ENCODE data around the gene C21orf58. TPM values are rescaled to one million over a fixed set of nuclear protein-coding genes. Genes with fewer than 3 reads are reported as not detected.

The C21orf58 gene
- total RNA-seq, 2 donors from 2014 or later = 19.6 to 37.4 TPM

DNA sequence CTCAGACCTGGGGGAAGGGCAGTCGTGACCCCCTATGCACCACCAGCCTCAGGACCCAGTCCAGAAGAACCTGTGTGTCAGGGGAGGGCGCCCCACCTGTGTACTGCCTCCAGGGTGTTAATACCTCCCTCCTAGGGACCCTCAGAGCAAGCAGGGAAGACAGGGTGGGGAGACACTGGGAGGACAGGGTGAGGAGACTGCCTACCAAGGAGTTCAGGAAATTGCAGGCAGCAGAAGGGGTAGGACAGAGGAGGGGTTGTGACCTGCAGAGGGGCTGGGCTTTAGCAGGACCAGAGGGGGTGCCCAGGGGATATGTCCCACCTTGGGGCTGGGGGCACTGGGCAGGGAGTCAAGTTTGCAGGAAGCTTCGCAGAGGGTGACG, 5.2 kb downstream of the C21orf58 start:
- no peaks in the 10 kb centered on the region for H3K9me3 Mint-ChIP-seq
- H3K4me1 Mint-ChIP-seq = peaks cover 27% of the 10 kb centered on the region
- H3K36me3 Mint-ChIP-seq (ENCODE audit: low read depth) = peaks cover 11% of the 10 kb centered on the region
- H3K27me3 ChIP-seq (ENCODE audit: control insufficient read depth, insufficient read depth, low read length, poor library complexity, severe bottlenecking) = no peaks in the 10 kb centered on the region
- no peak overlapping the region for H3K27ac ChIP-seq (ENCODE audit: low read depth, low read length)
- H3K4me1 ChIP-seq (ENCODE audit: control insufficient read depth, insufficient read depth, low read length) = no peaks in the 10 kb centered on the region
- H3K27me3 Mint-ChIP-seq (ENCODE audit: insufficient read depth) = no peaks in the 10 kb centered on the region
- 78 to 90% methylated on average over 2 to 4 of the region's 4 CpGs for WGBS, 2 experiments (ENCODE audit: insufficient coverage in 1 of 2, insufficient read length in 1 of 2)
- no peak overlapping the region for H3K27ac Mint-ChIP-seq
- no peaks in the 10 kb centered on the region for H3K9me3 ChIP-seq (ENCODE audit: control insufficient read depth, low read length)
- H3K36me3 ChIP-seq (ENCODE audit: control insufficient read depth, insufficient read depth, low read length) = no peaks in the 10 kb centered on the region
- DNase-seq = no peak
- TF ChIP-seq, protein P1, sequence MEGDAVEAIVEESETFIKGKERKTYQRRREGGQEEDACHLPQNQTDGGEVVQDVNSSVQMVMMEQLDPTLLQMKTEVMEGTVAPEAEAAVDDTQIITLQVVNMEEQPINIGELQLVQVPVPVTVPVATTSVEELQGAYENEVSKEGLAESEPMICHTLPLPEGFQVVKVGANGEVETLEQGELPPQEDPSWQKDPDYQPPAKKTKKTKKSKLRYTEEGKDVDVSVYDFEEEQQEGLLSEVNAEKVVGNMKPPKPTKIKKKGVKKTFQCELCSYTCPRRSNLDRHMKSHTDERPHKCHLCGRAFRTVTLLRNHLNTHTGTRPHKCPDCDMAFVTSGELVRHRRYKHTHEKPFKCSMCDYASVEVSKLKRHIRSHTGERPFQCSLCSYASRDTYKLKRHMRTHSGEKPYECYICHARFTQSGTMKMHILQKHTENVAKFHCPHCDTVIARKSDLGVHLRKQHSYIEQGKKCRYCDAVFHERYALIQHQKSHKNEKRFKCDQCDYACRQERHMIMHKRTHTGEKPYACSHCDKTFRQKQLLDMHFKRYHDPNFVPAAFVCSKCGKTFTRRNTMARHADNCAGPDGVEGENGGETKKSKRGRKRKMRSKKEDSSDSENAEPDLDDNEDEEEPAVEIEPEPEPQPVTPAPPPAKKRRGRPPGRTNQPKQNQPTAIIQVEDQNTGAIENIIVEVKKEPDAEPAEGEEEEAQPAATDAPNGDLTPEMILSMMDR (conservative IDR thresholded peaks at IDR 0.05) = no peak
- H3K9ac ChIP-seq (ENCODE audit: extremely low read depth, low read length, poor library complexity, severe bottlenecking) = no peak overlapping the region
- no peak overlapping the region for H3K4me3 ChIP-seq (ENCODE audit: low read length)
- no peak overlapping the region for H3K4me3 Mint-ChIP-seq

DNA sequence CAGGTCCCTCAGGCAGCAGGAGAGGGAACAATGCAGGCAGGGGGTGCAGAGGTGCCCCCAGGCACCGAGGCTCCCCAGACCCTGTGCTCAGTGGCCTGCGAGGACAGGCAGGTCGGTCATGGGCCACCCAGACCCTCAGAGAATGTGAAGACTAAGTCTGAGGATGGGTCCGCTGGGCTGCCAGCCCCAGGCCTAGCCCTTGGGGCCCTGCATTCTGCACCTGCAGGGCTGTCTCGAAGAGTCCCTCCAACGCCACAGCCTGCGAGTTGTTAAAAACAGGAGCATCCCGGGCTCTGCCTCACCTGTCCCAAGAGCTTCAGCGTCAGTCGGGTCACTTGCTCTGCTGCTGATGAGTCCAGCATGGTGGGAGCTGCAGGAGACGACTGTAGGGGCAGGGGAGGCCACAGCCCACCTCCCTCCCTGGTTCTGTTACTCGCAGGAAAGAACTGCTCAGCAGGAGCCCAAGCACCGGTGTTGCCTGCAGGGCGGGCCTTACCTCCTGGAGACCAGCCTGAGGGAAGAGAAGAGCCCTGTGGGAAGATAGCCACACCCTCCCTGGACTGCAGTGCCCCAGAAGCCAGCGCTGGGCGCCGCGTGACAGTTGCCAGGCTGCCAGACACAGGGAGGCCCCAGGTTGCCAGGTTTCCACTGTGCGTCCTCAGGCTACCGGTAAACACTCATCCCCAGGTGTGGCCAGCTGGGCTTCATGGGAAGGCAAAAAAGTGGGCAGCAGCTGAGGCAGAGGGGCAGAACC, 5.8 kb downstream of the C21orf58 start:
- Histone ChIP-seq H3K27me3 (ENCODE audit: control insufficient read depth, insufficient read depth, low read length, poor library complexity, severe bottlenecking) (no peaks in the 10 kb centered on the region), H3K4me1 (ENCODE audit: control insufficient read depth, insufficient read depth, low read length) (no peaks in the 10 kb centered on the region), H3K9me3 (ENCODE audit: control insufficient read depth, low read length) (no peaks in the 10 kb centered on the region), H3K36me3 (ENCODE audit: control insufficient read depth, insufficient read depth, low read length) (no peaks in the 10 kb centered on the region), H3K9ac (ENCODE audit: extremely low read depth, low read length, poor library complexity, severe bottlenecking) (no peak overlapping the region), H3K4me3 (ENCODE audit: low read length) (no peak overlapping the region), H3K27ac (ENCODE audit: low read depth, low read length) (no peak overlapping the region)
- peak; percentile 75 for DNase-seq
- Mint-ChIP-seq H3K36me3 (ENCODE audit: low read depth) (peaks cover 11% of the 10 kb centered on the region), H3K9me3 (no peaks in the 10 kb centered on the region), H3K27ac (no peak overlapping the region), H3K4me1 (peaks cover 27% of the 10 kb centered on the region), H3K27me3 (ENCODE audit: insufficient read depth) (no peaks in the 10 kb centered on the region), H3K4me3 (no peak overlapping the region)
- TF ChIP-seq, protein P1 (conservative IDR thresholded peaks at IDR 0.05) = no peak
- 72 to 89% methylated on average over 8 to 20 of the region's 20 CpGs for WGBS, 2 experiments (ENCODE audit: insufficient coverage in 1 of 2, insufficient read length in 1 of 2)

DNA sequence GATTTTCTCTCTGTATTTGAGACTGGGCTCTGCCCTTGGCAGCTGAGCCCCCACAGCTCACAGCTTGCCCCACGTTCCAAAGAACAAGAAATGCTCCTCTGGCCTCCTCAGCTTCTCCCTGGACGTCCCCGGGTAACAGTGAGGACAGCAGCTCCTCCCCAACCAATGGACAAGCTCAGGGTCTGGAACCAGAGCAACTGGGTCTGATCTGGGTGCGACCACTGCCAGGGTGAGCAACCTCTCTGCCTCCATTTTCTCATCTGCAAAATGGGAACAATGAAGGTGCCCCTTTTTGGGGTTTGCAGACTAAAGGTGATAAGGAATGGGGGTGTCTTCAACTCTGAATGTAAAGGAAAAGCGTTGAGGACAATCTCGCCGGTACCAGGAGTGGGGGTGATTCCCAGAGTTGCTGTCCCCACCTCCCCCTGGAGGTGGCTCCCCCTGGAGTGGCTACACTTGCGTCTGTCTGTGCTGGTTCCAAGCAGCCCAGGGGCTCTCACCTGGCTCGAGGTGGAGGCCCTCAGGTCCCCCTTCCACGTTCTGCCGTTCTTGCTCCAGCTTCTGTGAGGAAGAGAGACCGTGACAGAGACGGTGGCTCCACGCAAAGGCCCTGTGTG, 6.9 kb downstream of the C21orf58 start:
- Mint-ChIP-seq H3K4me3 (no peak overlapping the region), H3K36me3 (ENCODE audit: low read depth) (peaks cover 13% of the 10 kb centered on the region), H3K27me3 (ENCODE audit: insufficient read depth) (no peaks in the 10 kb centered on the region), H3K4me1 (peaks cover 20% of the 10 kb centered on the region), H3K27ac (no peak overlapping the region), H3K9me3 (no peaks in the 10 kb centered on the region)
- no peak overlapping the region for H3K4me3 ChIP-seq (ENCODE audit: low read length)
- H3K36me3 ChIP-seq (ENCODE audit: control insufficient read depth, insufficient read depth, low read length) = no peaks in the 10 kb centered on the region
- no peaks in the 10 kb centered on the region for H3K9me3 ChIP-seq (ENCODE audit: control insufficient read depth, low read length)
- TF ChIP-seq, protein P1 (conservative IDR thresholded peaks at IDR 0.05) = peak; percentile 20
- 93 to 100% methylated on average over 6 to 14 of the region's 14 CpGs for WGBS, 2 experiments (ENCODE audit: insufficient coverage in 1 of 2, insufficient read length in 1 of 2)
- H3K9ac ChIP-seq (ENCODE audit: extremely low read depth, low read length, poor library complexity, severe bottlenecking) = no peak overlapping the region
- no peaks in the 10 kb centered on the region for H3K4me1 ChIP-seq (ENCODE audit: control insufficient read depth, insufficient read depth, low read length)
- H3K27ac ChIP-seq (ENCODE audit: low read depth, low read length) = no peak overlapping the region
- DNase-seq = no peak
- no peaks in the 10 kb centered on the region for H3K27me3 ChIP-seq (ENCODE audit: control insufficient read depth, insufficient read depth, low read length, poor library complexity, severe bottlenecking)

Data from endodermal cell (in vitro differentiated cells).